ENCODE data around the gene NBPF10.
"Not testable (repeated sequence)": the region's sequence is repeated elsewhere in the genome, so short reads cannot be mapped to it uniquely, and the experiment has no call there.

The NBPF10 gene

GRCh38 chr1:146144465-146144864 is at the start of gene NBPF10:
NBPF10 (minus strand) TSS chr1:146144804; CDS start chr1:146144769, 35 bp downstream.
- DNase-seq: not testable (repeated sequence)

GRCh38 chr1:146174531-146174930 is 29.9 kb upstream of the NBPF10 start:
- DNase-seq: not testable (repeated sequence)

- not testable (repeated sequence) for DNase-seq
Observed at GRCh38 chr1:146167740-146168139, 23.1 kb upstream of the NBPF10 start.

- not testable (repeated sequence) for DNase-seq
Observed at GRCh38 chr1:146167273-146167672, 22.7 kb upstream of the NBPF10 start.
